RWPE1 (cell line): ENCODE measurements around the gene RHPN2.

Experiments
- CTCF ChIA-PET: fragments of 350-600 bp; sonication (Branson Sonifier 250); formaldehyde crosslinking; extraction: SDS; loops from one replicate; lab custom pipeline; 2021; lab: Yijun Ruan, JAX
- POLR2A ChIA-PET: fragments of 400-600 bp; formaldehyde crosslinking; extraction: SDS; loops from one replicate; lab custom pipeline; 2020; ENCODE audit warnings: antibody characterized with exemption; ENCODE audit not compliant: low non-redundant PET; lab: Yijun Ruan, JAX
- DNase-seq: peaks from one replicate; pipeline ENCODE4 v3.0.0; 2012; ENCODE audit warnings: low spot score
- H3K27ac ChIP-seq: fragments of 450-650 bp; 2 replicates; pipeline ENCODE4 v1.5.1; 2017
- CTCF ChIP-seq: fragments of 450-650 bp; conservative IDR thresholded peaks from 2 replicates; pipeline ENCODE4 v1.5.1; 2017; ENCODE audit warnings: low read depth, mild to moderate bottlenecking

The RHPN2 gene

GRCh38 chr19:33064792-33065550 lies at the start of gene RHPN2:
Gene RHPN2 (minus strand): TSS chr19:33064888. CDS start chr19:33064852, 36 bp downstream.
- TF ChIP-seq CTCF = no peak
- CTCF ChIA-PET = no interaction called here
- POLR2A ChIA-PET = no interaction called here
- peak; percentile 74 for DNase-seq
- peak within 1 kb of the TSS; percentile 37 for H3K27ac ChIP-seq

- no peak overlapping the region for H3K27ac ChIP-seq
- no peak for DNase-seq
- ChIA-PET POLR2A (no interaction called here), CTCF (interaction anchor here (0.6 kb wide), 1 partner anchor 27 kb away, joined by 4 read pairs; no protein-coding TSS in a partner anchor)
- no peak for TF ChIP-seq CTCF
These were observed 49.6 kb upstream of the RHPN2 start for GRCh38 chr19:33114312-33114711.

GRCh38 chr19:33111587-33111986 lies 46.9 kb upstream of the RHPN2 start:
- DNase-seq = no peak
- ChIA-PET POLR2A (no interaction called here), CTCF (interaction anchor here (1.7 kb wide), 1 partner anchor 135 kb away, joined by 9 read pairs; no protein-coding TSS in a partner anchor)
- no peak for TF ChIP-seq CTCF
- H3K27ac ChIP-seq = no peak overlapping the region

GRCh38 chr19:33110137-33110910 lies 45.6 kb upstream of the RHPN2 start:
- POLR2A ChIA-PET = no interaction called here
- CTCF ChIA-PET = no interaction called here
- no peak for TF ChIP-seq CTCF
- H3K27ac ChIP-seq = no peak overlapping the region
- no peak for DNase-seq

GRCh38 chr19:33108161-33108560 lies 43.5 kb upstream of the RHPN2 start:
- ChIA-PET CTCF (no interaction called here), POLR2A (no interaction called here)
- DNase-seq = no peak
- H3K27ac ChIP-seq = no peak overlapping the region
- no peak for TF ChIP-seq CTCF

- POLR2A ChIA-PET = no interaction called here
- DNase-seq = no peak
- H3K27ac ChIP-seq = no peak overlapping the region
- CTCF ChIA-PET = no interaction called here
- TF ChIP-seq CTCF = no peak
These were observed 38.2 kb upstream of the RHPN2 start for GRCh38 chr19:33102893-33103292.
